ENCODE measurements around the gene PAX6. TPM values are rescaled to one million over a fixed set of nuclear protein-coding genes. Genes with fewer than 3 reads are reported as not detected.
"Not testable (repeated sequence)": the region's sequence is repeated elsewhere in the genome, so short reads cannot be mapped to it uniquely, and the experiment has no call there.

Gene PAX6
- total RNA-seq, 2 experiments from 2014 or later = not detected

- Mint-ChIP-seq H3K9me3 (ENCODE audit: insufficient read depth) (no peaks in the 10 kb centered on the region), H3K4me3 (no peak overlapping the region), H3K36me3 (ENCODE audit: low read depth) (no peaks in the 10 kb centered on the region), H3K27me3 (ENCODE audit: low read depth) (no peaks in the 10 kb centered on the region), H3K4me1 (ENCODE audit: low read depth) (no peaks in the 10 kb centered on the region), H3K27ac (no peak overlapping the region)
- ChIA-PET POLR2A (no interaction called here), CTCF (no interaction called here)
- no peak for DNase-seq
- ATAC-seq = no peak
These were observed 46.9 kb downstream of the PAX6 start for GRCh38 chr11:31764261-31764660.

GRCh38 chr11:31763296-31763695, 47.8 kb downstream of the PAX6 start:
- ChIA-PET CTCF (no interaction called here), POLR2A (no interaction called here)
- Mint-ChIP-seq H3K27ac (no peak overlapping the region), H3K9me3 (ENCODE audit: insufficient read depth) (no peaks in the 10 kb centered on the region), H3K27me3 (ENCODE audit: low read depth) (no peaks in the 10 kb centered on the region), H3K36me3 (ENCODE audit: low read depth) (no peaks in the 10 kb centered on the region), H3K4me1 (ENCODE audit: low read depth) (no peaks in the 10 kb centered on the region), H3K4me3 (no peak overlapping the region)
- ATAC-seq (no peak), DNase-seq (no peak)

GRCh38 chr11:31761636-31762035, 49.5 kb downstream of the PAX6 start:
- ChIA-PET CTCF (interaction anchor here (1.0 kb wide), 1 partner anchor 245 kb away, joined by 3 read pairs; no protein-coding TSS in a partner anchor), POLR2A (no interaction called here)
- Mint-ChIP-seq H3K9me3 (ENCODE audit: insufficient read depth) (no peaks in the 10 kb centered on the region), H3K27ac (no peak overlapping the region), H3K27me3 (ENCODE audit: low read depth) (no peaks in the 10 kb centered on the region), H3K4me1 (ENCODE audit: low read depth) (no peaks in the 10 kb centered on the region), H3K36me3 (ENCODE audit: low read depth) (no peaks in the 10 kb centered on the region), H3K4me3 (no peak overlapping the region)
- ATAC-seq (no peak), DNase-seq (no peak)

GRCh38 chr11:31757260-31757835, 53.8 kb downstream of the PAX6 start:
- no peaks in the 10 kb centered on the region for H3K36me3 Mint-ChIP-seq (ENCODE audit: low read depth)
- H3K4me1 Mint-ChIP-seq (ENCODE audit: low read depth) = no peaks in the 10 kb centered on the region
- ChIA-PET POLR2A (no interaction called here), CTCF (no interaction called here)
- DNase-seq = no peak
- ATAC-seq = no peak
- H3K4me3 Mint-ChIP-seq = no peak overlapping the region
- H3K27ac Mint-ChIP-seq = no peak overlapping the region
- no peaks in the 10 kb centered on the region for H3K9me3 Mint-ChIP-seq (ENCODE audit: insufficient read depth)
- no peaks in the 10 kb centered on the region for H3K27me3 Mint-ChIP-seq (ENCODE audit: low read depth)

GRCh38 chr11:31747581-31747980, 63.5 kb downstream of the PAX6 start:
- H3K27ac Mint-ChIP-seq = no peak overlapping the region
- ChIA-PET POLR2A (no interaction called here), CTCF (interaction anchor here (0.6 kb wide), 1 partner anchor 722 kb away, joined by 3 read pairs; no protein-coding TSS in a partner anchor)
- H3K27me3 Mint-ChIP-seq (ENCODE audit: low read depth) = no peaks in the 10 kb centered on the region
- H3K36me3 Mint-ChIP-seq (ENCODE audit: low read depth) = no peaks in the 10 kb centered on the region
- no peak overlapping the region for H3K4me3 Mint-ChIP-seq
- no peak for DNase-seq
- no peaks in the 10 kb centered on the region for H3K9me3 Mint-ChIP-seq (ENCODE audit: insufficient read depth)
- H3K4me1 Mint-ChIP-seq (ENCODE audit: low read depth) = no peaks in the 10 kb centered on the region
- no peak for ATAC-seq

GRCh38 chr11:31740731-31741368, 70.3 kb downstream of the PAX6 start:
- H3K27me3 Mint-ChIP-seq (ENCODE audit: low read depth); POLR2A ChIA-PET; H3K4me3 Mint-ChIP-seq; H3K27ac Mint-ChIP-seq; H3K4me1 Mint-ChIP-seq (ENCODE audit: low read depth); ATAC-seq; DNase-seq; H3K9me3 Mint-ChIP-seq (ENCODE audit: insufficient read depth); H3K36me3 Mint-ChIP-seq (ENCODE audit: low read depth); CTCF ChIA-PET: not testable (repeated sequence)

GRCh38 chr11:31740131-31740530, 71.0 kb downstream of the PAX6 start:
- Mint-ChIP-seq H3K4me1 (ENCODE audit: low read depth) (no peaks in the 10 kb centered on the region), H3K27me3 (ENCODE audit: low read depth) (no peaks in the 10 kb centered on the region), H3K36me3 (ENCODE audit: low read depth) (peaks cover 3% of the 10 kb centered on the region), H3K4me3 (no peak overlapping the region), H3K27ac (no peak overlapping the region), H3K9me3 (ENCODE audit: insufficient read depth) (no peaks in the 10 kb centered on the region)
- ChIA-PET CTCF (no interaction called here), POLR2A (no interaction called here)
- no peak for ATAC-seq
- no peak for DNase-seq

Measured in activated CD8-positive, alpha-beta T cell treated with anti-CD3 and anti-CD28 coated beads, Interleukin-2, amount 10 ng/mL, durations not matched to agents 7 days and 5 days (primary cell).